ENCODE measurements around the gene NHSL2.

- TF ChIP-seq, protein P1, sequence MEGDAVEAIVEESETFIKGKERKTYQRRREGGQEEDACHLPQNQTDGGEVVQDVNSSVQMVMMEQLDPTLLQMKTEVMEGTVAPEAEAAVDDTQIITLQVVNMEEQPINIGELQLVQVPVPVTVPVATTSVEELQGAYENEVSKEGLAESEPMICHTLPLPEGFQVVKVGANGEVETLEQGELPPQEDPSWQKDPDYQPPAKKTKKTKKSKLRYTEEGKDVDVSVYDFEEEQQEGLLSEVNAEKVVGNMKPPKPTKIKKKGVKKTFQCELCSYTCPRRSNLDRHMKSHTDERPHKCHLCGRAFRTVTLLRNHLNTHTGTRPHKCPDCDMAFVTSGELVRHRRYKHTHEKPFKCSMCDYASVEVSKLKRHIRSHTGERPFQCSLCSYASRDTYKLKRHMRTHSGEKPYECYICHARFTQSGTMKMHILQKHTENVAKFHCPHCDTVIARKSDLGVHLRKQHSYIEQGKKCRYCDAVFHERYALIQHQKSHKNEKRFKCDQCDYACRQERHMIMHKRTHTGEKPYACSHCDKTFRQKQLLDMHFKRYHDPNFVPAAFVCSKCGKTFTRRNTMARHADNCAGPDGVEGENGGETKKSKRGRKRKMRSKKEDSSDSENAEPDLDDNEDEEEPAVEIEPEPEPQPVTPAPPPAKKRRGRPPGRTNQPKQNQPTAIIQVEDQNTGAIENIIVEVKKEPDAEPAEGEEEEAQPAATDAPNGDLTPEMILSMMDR (IDR thresholded peaks at IDR 0.05; ENCODE audit: low read depth, low read length), result no peak
- TF ChIP-seq POLR2A (IDR thresholded peaks at IDR 0.05; ENCODE audit: extremely low read depth, insufficient read length) (no peak), MYC (IDR thresholded peaks at IDR 0.05; ENCODE audit: low read depth, low read length) (no peak)
- TF ChIP-seq, protein P2, sequence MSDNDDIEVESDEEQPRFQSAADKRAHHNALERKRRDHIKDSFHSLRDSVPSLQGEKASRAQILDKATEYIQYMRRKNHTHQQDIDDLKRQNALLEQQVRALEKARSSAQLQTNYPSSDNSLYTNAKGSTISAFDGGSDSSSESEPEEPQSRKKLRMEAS (IDR thresholded peaks at IDR 0.05; ENCODE audit: low read depth, low read length), result no peak
Measured at GRCh38 chrX:72031118-72031517, 120.5 kb downstream of the NHSL2 start.

All from NB4 (cell line).